NCI-H1694 treated with DMSO at 0.1 percent for 48 hours (cell line): ENCODE data around the gene EDARADD.
"Not testable (repeated sequence)": the region's sequence is repeated elsewhere in the genome, so short reads cannot be mapped to it uniquely, and the experiment has no call there.

Source experiments
- DNase-seq: peaks from one replicate; lab custom pipeline; 2025; lab: John Stamatoyannopoulos, UW

The EDARADD gene

DNA sequence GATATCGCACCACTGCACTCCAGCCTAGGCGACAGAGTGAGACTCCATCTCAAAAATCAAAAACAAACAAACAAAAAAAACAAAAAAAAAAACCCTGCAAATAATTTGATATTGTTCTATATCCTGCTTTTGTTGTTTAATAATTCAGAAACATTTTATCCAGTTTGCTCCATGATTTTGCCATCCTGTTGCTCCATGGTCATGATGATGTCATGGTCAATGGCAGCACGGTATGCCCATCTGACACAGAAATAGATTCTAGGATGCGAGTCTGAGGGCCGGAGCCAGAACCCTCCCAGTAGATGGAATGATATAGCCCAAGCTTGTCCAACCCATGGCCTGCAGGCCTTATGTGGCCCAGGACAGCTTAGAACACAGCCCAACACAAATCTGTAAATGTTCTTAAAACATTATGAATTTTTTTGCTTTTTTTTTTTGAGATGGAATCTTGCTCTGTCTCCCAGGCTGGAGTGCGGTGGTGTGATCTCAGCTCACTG, 39.8 kb downstream of the EDARADD start:
- DNase-seq = no peak

DNA sequence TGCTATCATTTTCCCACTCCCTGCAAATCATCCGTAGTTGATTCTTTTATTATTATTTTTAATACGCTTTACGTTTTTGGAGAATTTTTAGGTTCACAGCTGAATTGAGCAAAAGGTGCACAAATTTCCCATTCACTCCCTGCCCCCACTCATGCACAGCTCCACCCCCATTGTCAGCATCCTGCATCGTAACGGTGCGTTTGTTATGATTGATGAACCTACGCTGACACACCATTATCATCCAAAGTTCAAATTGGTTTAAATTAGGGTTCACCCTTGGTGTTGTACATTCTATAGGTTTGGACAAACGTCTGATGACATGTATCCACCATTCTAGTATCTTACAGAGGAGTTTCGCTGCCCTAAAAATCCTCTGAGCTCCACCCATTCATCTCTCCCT, 44.5 kb downstream of the EDARADD start:
- DNase-seq = no peak

DNA sequence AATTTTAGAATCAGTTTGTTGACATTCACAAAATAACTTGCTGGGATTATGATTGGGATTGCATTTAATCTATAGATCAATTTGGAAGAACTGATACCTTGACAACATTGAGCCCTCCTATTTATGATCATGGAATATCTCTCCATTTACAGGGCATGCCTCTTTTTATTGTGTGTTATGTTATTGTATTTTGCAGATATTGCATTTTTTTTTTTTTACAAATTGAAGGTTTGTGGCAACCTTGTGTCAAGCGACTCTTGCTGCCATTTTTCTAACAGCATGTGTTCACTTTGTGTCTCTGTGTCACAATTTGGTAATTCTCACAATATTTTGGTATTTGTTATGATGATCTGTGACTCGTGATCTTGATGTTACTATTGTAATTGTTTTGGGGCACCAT, 46.3 kb downstream of the EDARADD start:
- no peak for DNase-seq

DNA sequence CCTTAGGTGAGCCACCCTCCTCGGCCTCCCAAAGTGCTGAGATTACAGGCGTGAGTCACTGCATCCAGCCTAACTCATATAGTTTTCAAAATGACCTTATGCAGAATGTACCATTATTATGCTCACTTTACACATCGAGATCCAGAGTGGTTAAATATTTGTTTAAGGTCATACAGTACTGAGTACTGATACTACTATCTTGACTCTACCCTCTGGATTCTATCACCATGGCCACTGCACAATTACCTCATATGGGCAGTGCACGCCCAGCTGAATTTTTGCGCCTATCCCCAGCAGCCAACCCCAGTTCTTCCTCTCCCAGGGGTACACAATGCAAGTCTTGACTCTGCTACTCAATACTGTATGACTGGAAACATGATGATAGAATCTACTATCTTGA, 56.7 kb downstream of the EDARADD start:
- no peak for DNase-seq

DNA sequence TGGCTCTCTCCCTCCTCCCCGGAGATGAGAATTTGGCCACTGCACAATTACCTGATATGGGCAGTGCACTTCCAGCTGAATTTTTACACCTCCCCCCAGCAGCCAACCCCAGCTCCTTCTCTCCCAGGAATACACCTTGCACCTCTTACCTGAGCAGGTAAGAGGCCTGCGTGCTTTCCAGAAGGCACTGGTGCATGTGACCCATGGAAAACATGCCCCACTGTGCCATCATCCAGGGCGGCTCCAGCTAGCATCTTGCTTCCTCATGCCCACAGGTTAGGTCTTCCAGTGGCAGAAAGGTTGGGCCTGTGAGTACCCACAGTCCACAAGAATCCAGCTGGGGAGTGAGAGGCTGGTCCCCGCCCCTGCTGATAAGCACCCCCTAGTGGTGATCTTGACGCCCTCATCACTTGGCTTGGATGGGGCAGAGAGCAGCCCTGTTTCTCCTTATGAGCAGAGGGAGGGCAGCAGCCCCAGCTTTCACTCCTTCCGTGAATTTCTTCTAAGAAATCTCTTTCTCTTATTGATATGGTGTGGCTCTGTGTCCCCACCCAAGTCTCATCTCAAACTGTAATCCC, 57.8 kb downstream of the EDARADD start:
- DNase-seq = no peak

DNA sequence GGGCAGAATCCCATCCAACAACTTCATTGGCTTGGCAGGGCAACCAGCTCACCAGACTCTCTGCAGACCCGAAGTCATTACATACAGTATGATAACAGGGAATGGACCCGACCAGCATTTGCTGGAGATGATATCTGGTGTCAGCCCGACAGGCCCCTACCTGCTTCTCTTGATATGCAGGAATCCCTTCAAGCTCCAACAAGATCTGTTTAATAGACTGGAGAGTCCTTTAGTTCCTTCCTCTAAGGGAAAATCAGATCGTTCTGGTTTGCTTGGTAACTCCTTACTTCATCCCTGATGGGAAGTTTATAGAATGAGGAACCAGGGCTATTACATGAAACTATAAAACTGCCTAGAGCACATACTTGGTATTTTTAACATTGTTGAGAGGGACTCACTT, 61.2 kb downstream of the EDARADD start:
- no peak for DNase-seq

DNA sequence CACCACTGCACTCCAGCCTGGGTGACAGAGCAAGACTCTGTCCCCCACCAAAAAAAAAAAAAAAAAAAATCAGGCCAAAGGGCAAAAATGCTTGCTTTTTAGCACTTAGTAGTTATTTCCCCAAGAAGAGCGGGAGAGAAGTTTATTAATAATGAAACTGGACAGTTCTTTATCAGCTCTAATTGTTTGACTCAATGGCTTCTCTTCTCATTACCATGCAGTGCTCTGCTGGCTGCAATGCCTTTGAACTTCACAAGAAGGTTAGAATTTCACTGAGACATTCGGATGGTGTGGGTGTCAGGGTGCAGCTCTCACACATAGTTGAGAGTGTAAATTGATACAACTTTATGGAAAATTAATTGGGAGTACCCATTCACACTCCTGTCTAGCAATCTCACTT, 63.7 kb downstream of the EDARADD start:
- DNase-seq = no peak

DNA sequence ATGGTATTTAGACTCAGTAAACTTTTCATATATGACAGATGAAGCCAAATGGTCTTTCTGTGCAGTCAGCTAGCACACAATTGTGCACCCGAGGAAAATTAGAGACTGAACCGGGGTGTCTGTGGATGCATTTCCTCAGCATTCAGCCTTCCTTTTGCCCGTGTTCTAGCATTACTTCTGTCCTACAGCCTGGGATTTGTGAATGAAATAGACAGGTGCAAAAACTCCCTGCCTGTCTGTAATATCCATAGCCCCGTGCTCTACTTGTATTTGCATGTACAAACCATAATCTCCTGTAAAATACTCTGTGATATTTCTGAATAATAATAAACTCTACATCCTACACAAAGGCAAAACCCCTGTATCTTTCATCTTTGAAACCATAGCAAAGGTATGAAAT, 64.9 kb downstream of the EDARADD start:
- DNase-seq = no peak

DNA sequence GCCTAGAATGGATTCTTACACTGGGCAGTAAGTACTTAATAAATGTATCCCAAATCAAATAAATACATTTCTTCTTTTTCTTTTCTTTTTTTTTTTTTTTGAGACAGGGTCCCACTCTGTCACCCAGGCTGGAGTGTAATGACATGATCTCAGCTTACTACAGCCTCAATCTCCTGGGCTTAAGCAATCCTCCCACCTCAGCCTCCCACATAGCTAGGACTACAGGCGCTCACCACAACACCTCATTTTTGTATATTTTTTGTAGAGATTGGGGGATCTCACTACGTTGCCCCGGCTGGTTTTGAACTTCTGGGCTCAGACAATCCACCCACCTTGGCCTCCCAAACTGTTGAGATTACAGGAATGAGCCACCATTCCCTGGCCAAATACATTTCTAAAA, 66.0 kb downstream of the EDARADD start:
- no peak for DNase-seq

DNA sequence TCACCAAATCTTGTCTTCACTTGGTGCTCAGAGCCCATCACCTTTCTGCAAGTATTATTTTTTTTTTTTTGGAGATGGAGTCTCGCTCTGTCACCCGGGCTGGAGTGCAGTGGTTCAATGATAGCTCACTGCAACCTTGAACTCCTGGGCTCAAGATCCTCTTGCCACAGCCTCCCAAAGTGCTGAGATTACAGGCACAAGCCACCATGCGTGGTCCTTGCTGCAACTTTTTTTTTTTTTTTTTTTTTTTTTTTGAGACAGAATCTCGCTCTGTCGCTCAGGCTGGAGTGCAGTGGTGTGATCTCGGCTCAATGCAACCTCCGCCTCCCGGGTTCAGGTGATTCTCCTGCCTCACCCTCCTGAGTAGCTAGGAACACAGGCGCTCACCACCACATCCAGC, 70.1 kb downstream of the EDARADD start:
- DNase-seq = not testable (repeated sequence)

DNA sequence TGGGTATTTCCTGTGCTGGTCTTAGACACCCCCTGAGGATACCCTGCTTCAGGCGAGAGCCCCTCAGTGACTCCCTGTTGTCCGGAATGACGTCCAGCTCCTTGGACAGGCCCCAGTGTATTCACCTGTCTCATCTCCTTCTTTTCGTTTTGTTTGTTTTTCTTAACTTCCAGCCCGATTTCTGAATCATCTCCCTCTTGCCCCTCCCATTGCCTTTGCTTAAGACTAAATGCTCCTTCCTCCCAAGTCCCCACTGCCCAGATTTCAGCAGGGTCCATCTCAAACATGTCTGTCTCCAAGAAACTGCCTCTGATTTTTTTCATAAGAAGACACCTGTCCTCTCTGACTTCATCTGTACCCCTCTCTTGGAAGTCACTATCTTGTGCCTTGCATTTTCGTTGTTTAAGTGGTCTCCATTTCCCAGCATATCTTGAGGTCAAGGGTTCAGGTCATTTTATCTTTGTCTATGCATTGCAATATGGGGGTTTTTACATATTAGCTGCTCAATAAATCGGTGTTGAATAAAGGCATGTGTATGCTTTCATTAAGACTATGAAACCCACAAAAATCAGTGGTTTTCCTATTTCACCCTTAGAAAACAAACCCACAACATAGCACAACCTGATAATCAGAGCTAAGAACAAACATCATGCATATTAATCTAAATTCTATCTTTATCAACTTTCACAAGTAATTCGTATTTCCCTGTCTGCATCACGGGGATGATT, 71.3 kb downstream of the EDARADD start:
- DNase-seq = no peak

DNA sequence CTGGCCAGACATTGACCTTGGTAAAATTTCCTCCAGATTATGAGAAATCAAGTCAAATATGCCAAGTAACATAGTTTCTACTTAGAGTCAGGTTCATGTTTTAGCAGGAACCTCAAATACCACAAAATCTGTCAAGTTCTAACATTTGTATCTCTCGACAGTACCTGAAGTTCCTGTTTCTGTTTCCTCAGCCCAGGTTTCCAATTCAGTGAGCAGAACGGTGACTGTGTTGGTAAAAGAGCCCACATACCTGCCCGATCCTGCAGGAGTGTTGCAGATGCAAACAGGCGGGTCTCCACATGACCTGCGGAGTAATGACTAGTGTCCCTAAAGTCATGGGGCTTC, 71.8 kb downstream of the EDARADD start:
- DNase-seq = no peak

DNA sequence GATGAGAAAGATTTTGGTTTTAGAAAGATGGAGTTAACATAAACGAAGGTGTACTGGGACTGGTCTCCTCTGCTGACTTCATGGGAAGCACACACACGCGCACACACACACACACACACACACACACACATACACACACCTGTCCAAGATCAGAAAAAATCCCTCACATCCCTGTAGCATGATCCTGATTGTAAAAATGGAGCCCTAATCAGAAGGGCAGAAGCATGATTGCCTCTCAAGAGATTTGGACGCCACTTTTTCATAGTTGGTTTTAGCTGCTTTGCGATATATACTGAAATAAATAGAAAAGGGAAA, 73.2 kb downstream of the EDARADD start:
- no peak for DNase-seq

DNA sequence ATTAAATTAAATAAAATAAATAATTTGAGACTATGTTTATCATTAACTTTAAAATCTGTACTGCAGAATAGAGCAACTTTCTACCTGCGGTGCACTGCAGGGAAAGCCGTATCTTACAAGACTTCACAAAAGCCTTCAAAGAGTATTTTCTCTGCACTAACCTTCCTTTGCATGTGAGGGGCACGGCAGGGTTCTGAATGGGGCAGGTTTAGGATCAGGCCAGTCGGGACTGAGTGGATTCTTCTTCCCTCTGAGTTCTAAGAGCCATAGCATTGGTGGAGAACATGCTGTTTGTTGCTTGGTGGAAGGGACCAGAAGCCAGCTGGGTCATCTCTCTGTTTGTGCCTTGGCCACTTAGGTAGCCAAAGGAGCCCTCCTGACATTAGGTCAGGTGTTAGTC, 74.5 kb downstream of the EDARADD start:
- no peak for DNase-seq

DNA sequence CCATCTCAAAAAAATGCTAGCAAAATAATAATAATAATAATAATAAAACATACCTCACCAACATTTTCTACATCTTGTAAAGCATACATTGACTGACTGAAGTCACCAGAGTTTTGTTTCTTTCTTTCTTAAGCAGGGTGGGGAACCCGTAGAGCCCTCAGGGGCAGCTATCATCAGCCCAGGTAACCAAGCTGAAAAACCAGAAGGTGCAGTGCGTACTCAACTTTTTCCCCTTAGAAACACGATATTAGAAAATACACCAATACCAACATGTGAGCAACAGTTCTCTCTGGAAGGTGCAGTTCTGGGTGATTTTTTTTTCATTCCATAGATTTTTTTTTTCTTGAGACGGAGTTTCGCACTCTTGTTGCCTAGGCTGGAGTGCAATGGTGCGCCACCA, 75.4 kb downstream of the EDARADD start:
- DNase-seq = no peak

DNA sequence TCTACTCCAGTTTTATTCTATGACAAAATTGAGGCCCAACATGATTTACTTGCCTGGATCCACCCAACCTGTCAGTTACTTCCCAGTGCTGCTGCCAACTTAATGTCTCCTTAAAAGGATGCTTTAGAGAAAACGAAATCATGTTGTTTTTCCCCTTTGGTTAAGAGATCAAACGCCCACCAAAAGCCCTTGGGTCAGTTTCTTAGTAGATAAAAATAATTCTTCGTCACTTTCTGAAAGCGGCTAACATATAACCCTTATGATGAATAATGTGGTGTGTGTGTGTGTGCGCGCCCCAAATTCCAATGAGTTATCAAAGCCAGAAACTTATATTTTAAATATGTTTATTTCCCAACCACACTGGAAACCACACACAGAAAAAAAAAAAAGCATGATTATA, 77.0 kb downstream of the EDARADD start:
- no peak for DNase-seq

DNA sequence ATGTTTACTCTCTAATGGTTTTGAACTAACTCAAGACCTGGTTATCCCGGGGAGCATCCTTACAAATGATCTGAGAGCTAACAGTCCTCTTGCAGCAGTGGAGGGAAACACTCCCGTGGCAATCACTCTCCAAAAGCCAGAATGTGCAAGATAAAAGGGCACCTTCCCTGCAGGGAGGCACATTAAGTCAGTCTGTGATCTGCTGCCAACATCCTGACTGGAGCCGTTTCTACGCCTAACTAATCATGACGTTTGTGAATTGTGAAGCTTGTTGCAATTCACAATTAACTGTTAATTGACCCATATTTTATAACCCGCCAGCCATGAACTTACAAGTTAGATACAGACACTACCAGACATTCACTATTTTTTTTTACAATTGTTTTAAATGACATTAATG, 77.6 kb downstream of the EDARADD start:
- DNase-seq = no peak

DNA sequence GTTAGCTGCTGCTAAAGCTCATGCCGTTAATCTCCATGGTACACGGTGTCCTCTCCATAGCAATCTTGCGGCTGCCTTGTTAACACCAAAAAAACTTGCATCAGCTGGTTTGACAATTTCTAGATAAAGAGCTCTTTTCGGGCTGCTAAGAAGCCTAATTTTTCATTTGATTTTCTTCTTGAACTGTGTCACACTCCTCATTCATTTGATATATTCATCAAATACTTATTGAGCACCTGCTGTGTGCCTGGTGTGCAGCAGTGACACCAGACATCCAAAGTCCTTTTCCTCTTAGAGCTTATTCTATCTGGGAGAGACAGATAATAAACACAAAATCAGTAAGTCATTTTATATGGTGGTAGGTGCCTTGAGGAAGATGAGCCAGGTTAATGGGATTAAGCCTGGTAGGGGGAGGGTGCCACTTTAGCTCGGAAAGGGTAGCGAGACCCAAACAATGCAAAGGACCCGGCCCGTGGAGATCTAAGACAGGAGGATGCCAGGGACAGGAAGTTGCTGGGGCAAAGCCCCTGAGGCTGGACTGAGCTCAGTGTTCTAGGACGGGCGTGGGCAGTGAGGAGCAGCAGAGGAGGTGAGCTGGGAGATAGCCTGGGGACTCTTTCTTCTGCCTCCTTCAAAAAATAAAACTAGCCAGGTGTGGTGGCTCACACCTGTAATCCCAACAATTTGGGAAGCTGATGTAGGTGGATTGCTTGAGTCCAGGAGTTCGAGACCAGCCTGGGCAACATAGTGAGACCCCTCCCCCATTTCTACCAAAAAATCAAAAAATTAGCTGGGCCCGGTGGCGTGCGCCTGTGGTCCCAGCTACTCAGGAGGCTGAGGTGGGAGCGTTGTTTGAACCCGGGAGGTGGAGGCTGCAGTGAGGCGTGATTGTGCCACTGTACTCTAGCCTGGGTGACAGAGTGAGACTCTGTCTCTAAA, 79.0 kb downstream of the EDARADD start:
- DNase-seq = no peak

DNA sequence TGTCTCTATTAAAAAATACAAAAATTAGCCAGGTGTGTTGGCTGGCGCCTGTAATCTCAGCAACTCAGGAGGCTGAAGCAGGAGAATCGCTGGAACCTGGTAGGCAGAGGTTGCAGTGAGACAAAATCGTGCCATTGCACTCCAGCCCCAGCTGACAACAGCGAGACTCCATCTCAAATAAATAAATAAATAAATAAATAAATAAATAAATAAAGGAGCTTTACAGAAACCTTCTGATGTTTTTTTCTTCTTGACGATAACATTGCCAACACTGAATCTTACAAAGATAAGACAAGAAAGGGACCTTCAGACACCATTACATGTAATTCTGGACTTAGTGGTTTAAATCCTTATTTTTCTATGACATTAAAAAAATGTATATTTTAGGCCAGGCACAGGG, 81.9 kb downstream of the EDARADD start:
- no peak for DNase-seq

DNA sequence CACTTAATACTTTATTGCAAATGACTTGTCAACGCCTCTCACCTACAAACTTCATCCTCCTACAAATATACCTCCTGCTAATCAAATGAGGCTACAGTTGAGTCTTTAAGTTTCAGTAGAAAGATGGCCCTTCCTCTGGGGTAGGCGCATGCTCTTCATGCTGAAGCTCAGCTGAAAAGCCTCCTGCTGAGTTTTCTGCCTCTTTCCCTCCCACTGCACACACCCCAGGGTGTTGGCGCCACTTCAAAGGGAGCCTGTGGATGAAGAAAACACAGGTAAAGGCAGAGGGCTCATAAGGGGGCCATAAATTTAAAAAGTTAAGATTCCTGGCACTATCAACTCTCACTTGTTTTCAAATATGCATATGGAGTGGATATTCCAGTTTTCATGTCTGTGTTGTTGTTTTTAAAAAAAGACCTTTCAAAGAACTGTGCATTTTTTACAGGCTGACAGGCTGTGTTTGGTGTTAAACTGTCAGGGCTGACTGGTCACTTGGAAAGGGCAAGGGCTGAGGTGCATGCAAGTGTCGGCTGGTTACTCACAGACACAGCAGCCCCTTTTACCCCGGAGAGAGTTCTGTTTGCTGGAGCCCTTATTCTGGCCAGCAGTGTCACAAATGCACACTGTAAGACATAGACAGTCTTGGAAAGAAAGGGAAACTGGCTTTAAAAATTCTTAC, 86.8 kb downstream of the EDARADD start:
- DNase-seq = no peak

DNA sequence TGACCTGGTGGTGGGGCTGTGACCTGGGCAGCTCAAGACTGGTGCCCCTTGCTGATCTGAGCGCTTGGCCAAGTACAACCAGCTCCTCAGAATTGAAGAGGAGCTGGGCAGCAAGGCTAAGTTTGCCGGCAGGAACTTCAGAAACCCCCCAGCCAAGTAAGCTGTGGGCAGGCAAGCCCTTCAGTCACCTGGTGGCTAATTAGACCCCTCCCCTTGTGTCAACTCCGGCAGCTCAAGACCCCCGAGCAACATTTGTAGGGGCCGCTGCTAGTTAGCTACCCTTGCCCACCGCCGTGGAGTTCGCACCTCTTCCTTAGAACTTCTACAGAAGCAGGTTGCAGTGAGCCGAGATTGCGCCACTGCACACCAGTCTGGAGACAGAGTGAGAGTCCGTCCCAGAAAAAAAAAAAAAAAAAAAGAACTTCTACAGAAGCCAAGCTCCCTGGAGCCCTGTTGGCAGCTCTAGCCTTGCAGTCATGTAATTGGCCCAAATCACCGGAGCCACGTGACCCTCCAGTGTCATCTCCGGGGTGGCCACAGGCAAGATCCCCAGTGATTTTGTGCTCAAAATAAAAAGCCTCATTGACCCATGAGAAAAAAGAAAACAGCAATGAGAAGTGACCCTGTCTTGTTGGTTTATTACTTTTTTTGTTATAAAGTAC, 90.4 kb downstream of the EDARADD start:
- no peak for DNase-seq

DNA sequence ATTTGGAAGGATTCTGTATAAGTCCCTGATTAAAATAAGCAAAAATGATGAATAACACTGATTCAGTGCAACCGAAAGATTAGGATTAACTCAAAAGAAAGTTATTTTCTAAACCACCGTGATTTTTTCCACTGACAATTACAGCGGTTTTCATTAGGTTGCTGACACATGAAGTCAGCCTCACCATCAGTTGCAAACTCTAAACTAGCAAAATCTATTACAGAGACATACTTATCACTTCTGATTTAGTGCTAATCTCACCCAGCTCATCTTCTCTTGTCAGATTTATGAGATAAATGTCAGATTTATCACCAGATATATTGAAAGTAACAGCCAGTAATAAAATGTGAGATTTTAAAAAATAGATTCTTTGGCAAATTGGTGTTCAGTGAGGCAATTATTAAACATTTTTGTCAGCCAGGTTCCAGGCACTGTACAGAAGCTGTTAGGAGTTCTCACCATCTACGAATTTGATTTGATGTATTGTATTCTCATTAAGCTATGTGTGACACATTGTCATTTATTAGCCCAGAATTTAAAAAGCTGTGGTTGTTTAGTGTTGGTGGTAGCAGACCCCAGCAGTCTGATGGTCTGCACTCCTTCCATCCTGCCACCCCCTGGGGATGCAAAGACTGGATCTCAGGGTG, 92.4 kb downstream of the EDARADD start:
- DNase-seq = no peak
